Gastrocnemius medialis (tissue), 4 donors: Measurements from ENCODE around the gene HNRNPU.

Source experiments
- POLR2A ChIP-seq, 2 donors: fragments of 450-650 bp; IDR thresholded peaks; one replicate each; pipeline ENCODE4 v1.6.1; 2017; ENCODE audit warnings: antibody characterized with exemption in 2 of 2, mild to moderate bottlenecking in 2 of 2, moderate library complexity in 2 of 2
- TF ChIP-seq, protein P1 (sequence below), 5 experiments: fragments of 450-650 bp in 3 of 5; fragments of 200-600 bp in 2 of 5; sonication (generic) in 2 of 5; IDR thresholded peaks in 4 of 5; conservative IDR thresholded peaks in 1 of 5; 1 replicate in 4 of 5; 2 replicates in 1 of 5; pipeline ENCODE4 v1.5.1; 2016 to 2019; ENCODE audit warnings: antibody characterized with exemption in 5 of 5, mild to moderate bottlenecking in 3 of 5, moderate library complexity in 3 of 5

DNA sequence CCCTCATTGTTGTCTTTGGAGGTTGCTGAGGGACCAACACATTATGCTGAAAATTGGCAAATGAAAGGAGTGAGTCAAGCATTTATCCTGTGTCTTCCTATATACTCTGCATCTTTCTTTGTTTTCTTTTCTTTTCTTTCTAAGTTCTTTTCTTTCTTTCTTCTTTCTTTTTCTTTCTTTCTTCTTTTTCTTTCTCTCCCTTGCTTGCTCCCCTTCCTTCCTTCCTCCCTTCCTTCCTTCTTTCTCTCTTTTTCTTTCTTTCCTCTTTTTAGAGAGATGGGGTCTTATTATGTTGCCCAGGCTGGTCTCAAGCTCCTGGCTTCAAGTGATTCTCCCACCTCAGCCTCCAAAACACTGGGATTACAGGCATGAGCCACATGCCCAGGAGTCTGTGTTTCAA lies 57.2 kb downstream of the HNRNPU start:
- TF ChIP-seq, protein P1, sequence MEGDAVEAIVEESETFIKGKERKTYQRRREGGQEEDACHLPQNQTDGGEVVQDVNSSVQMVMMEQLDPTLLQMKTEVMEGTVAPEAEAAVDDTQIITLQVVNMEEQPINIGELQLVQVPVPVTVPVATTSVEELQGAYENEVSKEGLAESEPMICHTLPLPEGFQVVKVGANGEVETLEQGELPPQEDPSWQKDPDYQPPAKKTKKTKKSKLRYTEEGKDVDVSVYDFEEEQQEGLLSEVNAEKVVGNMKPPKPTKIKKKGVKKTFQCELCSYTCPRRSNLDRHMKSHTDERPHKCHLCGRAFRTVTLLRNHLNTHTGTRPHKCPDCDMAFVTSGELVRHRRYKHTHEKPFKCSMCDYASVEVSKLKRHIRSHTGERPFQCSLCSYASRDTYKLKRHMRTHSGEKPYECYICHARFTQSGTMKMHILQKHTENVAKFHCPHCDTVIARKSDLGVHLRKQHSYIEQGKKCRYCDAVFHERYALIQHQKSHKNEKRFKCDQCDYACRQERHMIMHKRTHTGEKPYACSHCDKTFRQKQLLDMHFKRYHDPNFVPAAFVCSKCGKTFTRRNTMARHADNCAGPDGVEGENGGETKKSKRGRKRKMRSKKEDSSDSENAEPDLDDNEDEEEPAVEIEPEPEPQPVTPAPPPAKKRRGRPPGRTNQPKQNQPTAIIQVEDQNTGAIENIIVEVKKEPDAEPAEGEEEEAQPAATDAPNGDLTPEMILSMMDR (IDR thresholded peaks at IDR 0.05 in 4 of 5, conservative IDR thresholded peaks at IDR 0.05 in 1 of 5), result no peak
- TF ChIP-seq POLR2A (IDR thresholded peaks at IDR 0.05), result no peak
